SU-DHL-6 (cell line): ENCODE measurements around the gene ATP6V0A1.

Experiments used
- H2AFZ ChIP-seq: fragments of 200-600 bp; sonication (generic); 2 replicates; pipeline ENCODE4 v1.6.1; 2014; ENCODE audit warnings: low read depth, mild to moderate bottlenecking, moderate library complexity, mixed read lengths, antibody characterized with exemption, low read length; ENCODE audit not compliant: severe bottlenecking
- H3F3A ChIP-seq: fragments of 200-600 bp; shearing (Covaris generic); 2 replicates; pipeline ENCODE4 v1.6.0; 2016; ENCODE audit warnings: antibody characterized with exemption, mild to moderate bottlenecking; ENCODE audit not compliant: insufficient read depth
- H3K27ac ChIP-seq: fragments of 200-600 bp; sonication (generic); 2 replicates; pipeline ENCODE4 v1.5.1; 2016; ENCODE audit warnings: low read depth, mild to moderate bottlenecking, low read length, moderate library complexity, mixed read lengths
- H3K27me3 ChIP-seq: fragments of 200-600 bp; sonication (generic), shearing (Covaris generic); 2 replicates; pipeline ENCODE4 v1.6.0; 2014; ENCODE audit warnings: mild to moderate bottlenecking, low read length
- H3K36me3 ChIP-seq: fragments of 200-600 bp; sonication (generic); 2 replicates; pipeline ENCODE4 v1.6.1; 2014; ENCODE audit warnings: mild to moderate bottlenecking, low read length, mixed read lengths
- H3K4me2 ChIP-seq: fragments of 300-600, 200-600 bp; shearing (Covaris generic), sonication (generic); 2 replicates; pipeline ENCODE4 v1.6.0; 2014; ENCODE audit warnings: low read length, low read depth, mild to moderate bottlenecking; ENCODE audit not compliant: poor library complexity, severe bottlenecking
- H3K4me3 ChIP-seq: fragments of 200-600 bp; sonication (generic); 2 replicates; pipeline ENCODE4 v1.5.1; 2014; ENCODE audit warnings: antibody characterized with exemption, low read length, mild to moderate bottlenecking, mixed read lengths; ENCODE audit not compliant: insufficient read depth, poor library complexity, severe bottlenecking
- H3K79me2 ChIP-seq: fragments of 200-600 bp; sonication (generic); 2 replicates; pipeline ENCODE4 v1.6.1; 2014; ENCODE audit warnings: mild to moderate bottlenecking, low read length, moderate library complexity; ENCODE audit not compliant: insufficient read depth
- H3K9ac ChIP-seq: fragments of 200-600 bp; sonication (generic); 2 replicates; pipeline ENCODE4 v1.7.0; 2014; ENCODE audit warnings: mild to moderate bottlenecking, low read length
- H3K9me2 ChIP-seq: fragments of 200-600 bp; sonication (generic); replicated peaks from 2 replicates; pipeline ENCODE4 v1.6.1; 2014; ENCODE audit warnings: low read length; ENCODE audit not compliant: insufficient read depth
- H3K9me3 ChIP-seq: fragments of 200-600 bp; sonication (generic); 2 replicates; pipeline ENCODE4 v1.6.1; 2014; ENCODE audit warnings: low read length, mixed read lengths; ENCODE audit not compliant: insufficient read depth
- H4K20me1 ChIP-seq: fragments of 200-600 bp; sonication (generic); 2 replicates; pipeline ENCODE4 v1.6.1; 2014; ENCODE audit warnings: low read depth, mild to moderate bottlenecking, antibody characterized with exemption, low read length, moderate library complexity, mixed read lengths
- EZH2phosphoT487 ChIP-seq: fragments of 200-600 bp; sonication (generic), shearing (Covaris generic); conservative IDR thresholded peaks from 2 replicates; pipeline ENCODE4 v1.6.1; 2018; ENCODE audit warnings: mild to moderate bottlenecking, antibody characterized with exemption, low read length, moderate library complexity, mixed read lengths
- TF ChIP-seq, protein P1 (sequence below): fragments of 200-600 bp; sonication (generic); IDR thresholded peaks from one replicate; pipeline ENCODE4 v1.5.1; 2017; ENCODE audit warnings: antibody characterized with exemption, mild to moderate bottlenecking, low read length, moderate library complexity; ENCODE audit not compliant: insufficient read depth, poor library complexity, severe bottlenecking

Gene ATP6V0A1

GRCh38 chr17:42463976-42464400 is 5.3 kb downstream of the ATP6V0A1 start:
- peaks cover 4% of the 10 kb centered on the region; the same call in 1 of the 2 replicates for H3K36me3 ChIP-seq
- H3F3A ChIP-seq: peaks cover 15% of the 10 kb centered on the region
- H3K9me3 ChIP-seq: no peaks in the 10 kb centered on the region
- H3K27ac ChIP-seq: no peak overlapping the region
- H4K20me1 ChIP-seq: no peaks in the 10 kb centered on the region
- no peak overlapping the region for H3K4me3 ChIP-seq
- no peaks in the 10 kb centered on the region for H3K9me2 ChIP-seq
- H3K9ac ChIP-seq: no peak overlapping the region
- TF ChIP-seq, protein P1, sequence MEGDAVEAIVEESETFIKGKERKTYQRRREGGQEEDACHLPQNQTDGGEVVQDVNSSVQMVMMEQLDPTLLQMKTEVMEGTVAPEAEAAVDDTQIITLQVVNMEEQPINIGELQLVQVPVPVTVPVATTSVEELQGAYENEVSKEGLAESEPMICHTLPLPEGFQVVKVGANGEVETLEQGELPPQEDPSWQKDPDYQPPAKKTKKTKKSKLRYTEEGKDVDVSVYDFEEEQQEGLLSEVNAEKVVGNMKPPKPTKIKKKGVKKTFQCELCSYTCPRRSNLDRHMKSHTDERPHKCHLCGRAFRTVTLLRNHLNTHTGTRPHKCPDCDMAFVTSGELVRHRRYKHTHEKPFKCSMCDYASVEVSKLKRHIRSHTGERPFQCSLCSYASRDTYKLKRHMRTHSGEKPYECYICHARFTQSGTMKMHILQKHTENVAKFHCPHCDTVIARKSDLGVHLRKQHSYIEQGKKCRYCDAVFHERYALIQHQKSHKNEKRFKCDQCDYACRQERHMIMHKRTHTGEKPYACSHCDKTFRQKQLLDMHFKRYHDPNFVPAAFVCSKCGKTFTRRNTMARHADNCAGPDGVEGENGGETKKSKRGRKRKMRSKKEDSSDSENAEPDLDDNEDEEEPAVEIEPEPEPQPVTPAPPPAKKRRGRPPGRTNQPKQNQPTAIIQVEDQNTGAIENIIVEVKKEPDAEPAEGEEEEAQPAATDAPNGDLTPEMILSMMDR: no peak
- no peak for TF ChIP-seq EZH2phosphoT487
- H3K27me3 ChIP-seq: no peaks in the 10 kb centered on the region
- no peak overlapping the region for H3K4me2 ChIP-seq
- H3K79me2 ChIP-seq: peaks cover 23% of the 10 kb centered on the region
- no peak overlapping the region for H2AFZ ChIP-seq

DNA sequence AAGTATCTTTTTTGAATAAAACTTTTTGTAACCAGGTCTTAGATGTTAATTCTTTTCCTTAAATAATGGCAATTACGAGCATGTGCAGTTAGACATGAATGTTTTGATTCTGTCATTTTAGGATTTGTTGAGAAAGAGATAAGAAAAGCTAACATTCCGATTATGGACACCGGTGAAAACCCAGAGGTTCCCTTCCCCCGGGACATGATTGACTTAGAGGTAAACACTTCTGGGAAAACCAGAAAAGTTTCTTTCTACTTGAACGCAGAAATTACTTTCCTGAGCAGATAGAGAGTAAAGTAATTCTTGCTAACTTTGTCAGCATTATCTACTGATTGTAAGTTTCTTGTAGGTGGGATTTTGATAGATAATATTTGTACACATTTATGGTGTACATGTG is 9.2 kb downstream of the ATP6V0A1 start:
- Histone ChIP-seq H3F3A (no peaks in the 10 kb centered on the region), H3K79me2 (0 out of 2 replicates have a peak, but pooled peaks cover 4% of the 10 kb centered on the region), H3K4me2 (no peak overlapping the region), H3K36me3 (peaks cover 12% of the 10 kb centered on the region; the same call in 1 of the 2 replicates), H3K27me3 (no peaks in the 10 kb centered on the region), H3K27ac (no peak overlapping the region), H3K4me3 (no peak overlapping the region), H3K9ac (no peak overlapping the region), H2AFZ (no peak overlapping the region), H3K9me3 (no peaks in the 10 kb centered on the region), H3K9me2 (no peaks in the 10 kb centered on the region), H4K20me1 (no peaks in the 10 kb centered on the region)
- TF ChIP-seq, protein P1: no peak
- no peak for TF ChIP-seq EZH2phosphoT487

DNA sequence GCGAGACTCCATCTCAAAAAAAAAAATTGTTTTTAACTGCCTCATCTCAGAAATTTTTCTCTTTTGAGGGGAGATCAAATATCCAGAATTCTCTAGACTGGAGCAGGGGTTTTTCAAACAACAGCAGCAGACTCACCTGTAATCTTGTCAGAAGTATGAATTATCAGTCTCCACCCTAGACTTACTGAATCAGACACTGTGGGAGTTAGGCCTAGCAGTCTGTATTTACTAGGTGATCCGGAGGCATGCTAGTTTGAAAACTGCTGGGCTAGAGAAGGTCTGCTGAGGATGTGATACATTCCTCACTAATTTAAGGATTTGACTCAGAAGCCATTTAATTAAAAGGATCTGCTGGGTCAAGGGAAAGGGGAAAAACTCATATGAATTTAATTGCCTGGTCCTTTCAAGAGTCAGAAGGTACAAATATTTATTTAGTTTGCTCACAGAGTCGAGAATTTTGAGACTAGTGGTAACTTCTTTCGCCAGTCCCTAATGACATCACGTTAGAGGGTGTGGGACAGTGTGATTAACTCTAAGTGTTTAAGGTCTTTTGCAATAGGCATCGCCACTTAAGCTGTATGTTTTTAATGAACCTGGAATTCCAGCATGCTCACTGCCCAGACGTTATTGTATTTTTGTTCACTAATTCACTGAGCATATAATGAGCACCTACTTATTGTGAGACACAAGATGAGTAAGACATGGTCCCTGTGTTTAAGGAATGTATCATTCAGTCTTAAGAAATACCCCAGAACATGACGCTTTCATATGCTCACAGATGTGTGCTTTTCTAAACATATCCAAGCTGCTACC is 14.2 kb downstream of the ATP6V0A1 start:
- H3K9me3 ChIP-seq: no peaks in the 10 kb centered on the region
- H3F3A ChIP-seq: no peaks in the 10 kb centered on the region
- no peaks in the 10 kb centered on the region for H4K20me1 ChIP-seq
- TF ChIP-seq, protein P1: no peak
- no peak for TF ChIP-seq EZH2phosphoT487
- H3K79me2 ChIP-seq: no peaks in the 10 kb centered on the region
- no peak overlapping the region for H3K9ac ChIP-seq
- H3K4me3 ChIP-seq: no peak overlapping the region
- peaks cover 23% of the 10 kb centered on the region for H3K36me3 ChIP-seq
- H3K27me3 ChIP-seq: no peaks in the 10 kb centered on the region
- H3K27ac ChIP-seq: no peak overlapping the region
- no peak overlapping the region for H2AFZ ChIP-seq
- H3K9me2 ChIP-seq: no peaks in the 10 kb centered on the region
- no peak overlapping the region for H3K4me2 ChIP-seq
